ENCODE data around the gene TNNC1. TPM values are rescaled to one million over a fixed set of nuclear protein-coding genes. Genes with fewer than 3 reads are reported as not detected.

TNNC1 gene
- total RNA-seq, 1 donor from 2014 or later, result 9.4 TPM

DNA sequence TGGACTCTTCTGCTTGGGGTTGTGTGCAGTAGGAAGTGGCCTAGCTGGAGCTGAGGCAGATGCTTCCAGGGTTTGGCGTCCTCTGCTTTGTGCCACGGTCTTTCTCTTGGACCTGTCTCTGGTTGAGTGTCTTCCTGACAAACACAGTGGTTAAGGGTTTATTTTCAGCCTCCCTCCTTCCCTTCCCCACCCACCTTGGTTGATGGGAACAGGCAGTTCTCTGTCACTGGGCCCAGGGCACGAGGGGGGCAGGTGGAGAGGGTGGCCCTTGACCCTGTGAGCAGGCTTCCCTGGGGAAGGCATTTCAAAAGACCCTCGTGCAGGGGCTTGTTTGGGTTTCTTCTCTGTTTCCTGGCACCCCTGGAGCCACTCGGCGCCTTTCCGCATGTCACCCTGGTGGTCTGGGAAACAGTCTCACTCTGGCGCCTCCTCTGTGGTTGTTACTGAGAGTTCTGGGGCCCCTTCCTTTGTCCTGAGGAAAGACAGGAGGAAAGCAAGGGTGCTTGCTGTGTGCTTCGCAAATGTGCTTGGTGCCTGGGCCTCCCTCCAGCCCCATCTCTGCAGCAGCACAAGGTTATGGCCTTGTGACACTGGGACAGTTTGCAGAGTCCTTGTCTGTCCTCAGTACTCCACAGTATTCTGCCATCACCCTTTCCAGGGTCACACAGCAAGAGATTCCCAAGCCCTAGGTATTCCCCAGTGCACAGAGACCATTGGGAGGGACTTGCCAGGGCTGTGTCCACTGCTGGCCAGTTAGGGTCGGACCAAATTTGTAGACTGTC lies 31.0 kb upstream of the TNNC1 start:
- no peak for DNase-seq (ENCODE audit: low spot score)

DNA sequence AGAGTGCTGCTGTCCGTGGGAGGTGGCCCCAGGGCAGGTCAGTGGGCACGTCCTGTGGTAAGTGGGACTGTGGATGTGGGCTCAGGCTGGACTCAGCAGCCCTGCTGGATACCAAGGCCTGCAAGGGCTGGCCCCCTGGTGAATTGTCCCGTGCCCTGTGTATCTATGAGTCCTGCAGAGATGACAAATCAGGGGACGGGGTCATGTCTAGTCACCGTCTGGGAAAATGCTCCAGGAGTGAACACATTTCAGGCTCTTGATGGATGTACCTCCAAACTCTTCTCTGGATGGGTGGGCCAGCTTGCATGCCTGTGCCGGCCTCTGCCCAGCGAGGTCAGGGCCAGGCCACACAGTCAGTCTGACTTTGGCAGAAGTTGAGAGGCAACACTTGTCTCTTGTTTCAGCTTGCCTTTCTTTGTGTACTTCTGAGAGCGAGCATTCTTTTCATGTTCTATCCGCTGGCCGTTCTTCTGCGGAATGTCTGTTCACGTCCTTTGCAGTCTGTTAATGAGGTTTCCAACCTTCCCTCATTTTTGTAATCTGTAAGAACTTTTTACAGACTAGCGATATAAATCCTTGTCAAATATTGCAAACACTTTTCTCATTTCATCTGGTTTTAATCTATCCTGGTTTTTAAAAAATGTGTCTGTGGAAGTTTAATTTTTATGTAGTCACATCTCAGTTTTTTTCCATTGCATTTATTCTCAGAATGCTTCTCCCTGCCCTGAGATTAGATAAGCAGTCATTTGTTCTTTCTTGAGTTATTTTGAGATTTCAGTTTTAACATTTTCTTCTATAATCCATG lies 29.9 kb upstream of the TNNC1 start:
- DNase-seq (ENCODE audit: low spot score), result no peak

DNA sequence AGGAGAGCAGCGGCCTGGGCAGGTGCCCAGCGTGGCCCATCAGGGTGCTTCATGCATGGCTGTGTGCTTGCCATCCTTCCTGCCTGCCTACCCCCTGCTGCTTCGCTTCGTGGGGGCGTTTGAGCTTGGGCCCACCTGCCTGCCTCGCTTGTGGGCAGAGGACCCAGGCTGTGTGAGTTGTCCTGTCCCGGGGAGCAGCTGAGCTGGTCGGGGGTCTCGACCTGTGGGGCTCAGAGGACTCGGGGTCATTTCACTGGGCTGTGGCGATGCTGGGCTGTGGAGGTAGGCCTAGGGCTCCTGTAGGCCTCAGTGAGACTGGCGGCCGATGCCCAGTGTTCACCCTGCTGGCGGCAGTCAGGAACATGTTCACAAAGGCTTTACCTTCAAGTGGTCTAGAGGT lies 29.2 kb upstream of the TNNC1 start:
- DNase-seq (ENCODE audit: low spot score), result no peak

DNA sequence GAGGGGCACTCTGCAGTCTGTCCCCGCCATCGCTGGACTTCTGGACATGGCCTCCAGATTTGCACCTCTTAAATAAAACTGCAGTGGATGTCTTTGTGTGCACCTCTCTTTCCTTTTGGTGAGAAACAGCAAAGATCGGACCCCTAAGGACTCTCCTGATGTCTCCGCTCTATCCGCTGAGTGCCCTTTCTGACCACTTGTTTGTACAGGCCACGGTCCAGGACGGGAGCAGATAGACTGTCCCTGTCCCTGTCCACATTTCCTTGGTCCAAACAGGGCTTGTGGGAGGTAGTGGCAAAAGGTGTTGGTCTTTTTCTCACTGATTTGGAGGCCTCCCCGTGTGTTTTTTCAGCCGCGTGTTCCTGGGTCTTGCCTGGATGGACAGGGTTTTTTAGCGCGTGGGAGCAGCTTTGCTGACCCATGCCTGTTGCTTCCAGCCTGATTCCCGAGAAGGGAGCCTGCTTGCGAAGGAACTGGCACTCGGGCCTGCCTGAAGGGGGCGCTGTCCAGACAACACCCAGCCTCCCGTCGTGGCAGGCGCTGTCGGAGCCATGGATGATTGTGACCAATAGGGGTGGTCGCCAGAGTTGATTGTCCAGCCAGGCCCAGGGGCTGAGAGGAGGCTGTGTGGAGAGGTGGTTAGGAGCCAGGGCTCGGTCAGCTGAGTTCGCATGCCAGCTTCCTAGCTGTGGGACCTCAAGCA lies 28.1 kb upstream of the TNNC1 start:
- DNase-seq (ENCODE audit: low spot score), result no peak

DNA sequence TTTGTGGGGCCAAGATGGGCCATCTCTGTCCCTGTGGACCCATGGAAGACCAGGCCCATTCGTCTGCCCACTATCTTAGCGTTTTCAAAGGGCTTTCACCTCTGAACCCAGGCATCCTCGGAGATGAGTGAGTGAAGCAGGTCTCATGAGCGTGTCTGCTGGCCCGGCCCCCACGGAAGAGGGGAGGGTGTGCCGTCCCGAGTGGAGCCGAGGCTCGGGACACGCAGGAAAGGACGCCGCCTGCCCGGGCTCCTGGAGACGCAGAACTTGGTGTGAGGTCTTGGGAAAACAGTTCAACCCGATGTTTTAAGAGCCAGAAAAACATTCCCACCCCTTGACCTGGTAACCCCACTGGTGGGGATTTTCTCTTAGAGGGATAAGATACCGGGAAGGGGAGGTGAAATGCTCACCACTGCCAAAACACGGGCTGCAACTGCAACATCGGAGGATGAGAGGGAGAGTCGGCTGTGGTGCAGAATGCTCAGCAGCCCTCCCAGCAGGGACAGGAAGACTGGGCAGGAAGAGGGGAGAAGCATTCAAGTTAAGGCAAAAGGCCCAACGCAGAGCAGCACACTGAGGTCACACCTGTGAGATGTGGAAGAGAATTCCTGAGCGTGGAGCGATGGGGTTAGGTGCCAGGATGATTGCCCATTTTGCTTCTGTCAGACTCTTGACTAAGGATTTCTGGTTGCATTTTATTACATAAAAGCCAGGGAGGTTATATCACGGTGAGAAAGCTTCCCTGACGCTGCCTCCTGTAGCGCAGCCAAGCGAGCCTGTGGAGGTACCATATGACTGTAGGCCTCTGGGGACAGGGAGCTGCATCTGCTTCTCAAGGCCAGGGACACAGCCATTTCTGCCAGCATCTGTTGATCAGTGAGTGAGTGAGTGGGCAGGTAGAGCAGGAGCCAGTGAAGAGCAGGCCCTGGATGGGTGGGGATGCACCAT lies 27.2 kb upstream of the TNNC1 start:
- DNase-seq (ENCODE audit: low spot score), result no peak

DNA sequence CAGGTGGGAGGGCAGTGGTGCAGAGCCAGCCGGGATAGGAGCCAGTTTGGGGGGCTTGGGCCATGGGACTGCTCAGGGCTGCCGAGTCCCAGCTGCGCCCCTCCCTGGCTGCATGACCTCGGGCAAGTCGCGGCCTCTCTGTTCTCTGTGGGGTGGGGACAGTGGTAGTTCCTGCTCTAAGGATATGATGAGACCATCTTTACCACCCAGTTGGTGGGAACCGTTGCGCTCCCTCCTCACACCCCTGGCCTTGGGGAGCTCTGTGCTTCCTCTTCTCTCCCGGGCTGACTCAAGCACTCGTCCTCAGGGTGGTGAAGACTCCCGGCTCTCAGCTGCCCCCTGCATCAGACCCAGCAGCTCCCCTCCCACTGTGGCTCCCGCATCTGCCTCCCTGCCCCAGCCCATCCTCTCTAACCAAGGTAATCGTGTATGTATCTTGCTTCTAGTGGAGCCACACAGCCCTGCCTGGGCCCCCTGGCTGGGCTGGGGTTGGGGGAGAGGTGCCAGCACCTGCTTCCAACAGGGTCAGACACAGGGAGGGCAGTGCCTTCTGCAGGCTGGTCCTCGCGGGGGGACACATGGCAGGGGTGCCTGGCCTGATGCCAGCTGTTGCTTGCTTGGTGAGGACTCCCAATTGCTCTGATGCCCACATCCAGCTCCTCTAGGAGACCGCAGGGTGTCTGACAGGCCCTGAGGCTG lies 26.2 kb upstream of the TNNC1 start:
- DNase-seq (ENCODE audit: low spot score), result no peak

DNA sequence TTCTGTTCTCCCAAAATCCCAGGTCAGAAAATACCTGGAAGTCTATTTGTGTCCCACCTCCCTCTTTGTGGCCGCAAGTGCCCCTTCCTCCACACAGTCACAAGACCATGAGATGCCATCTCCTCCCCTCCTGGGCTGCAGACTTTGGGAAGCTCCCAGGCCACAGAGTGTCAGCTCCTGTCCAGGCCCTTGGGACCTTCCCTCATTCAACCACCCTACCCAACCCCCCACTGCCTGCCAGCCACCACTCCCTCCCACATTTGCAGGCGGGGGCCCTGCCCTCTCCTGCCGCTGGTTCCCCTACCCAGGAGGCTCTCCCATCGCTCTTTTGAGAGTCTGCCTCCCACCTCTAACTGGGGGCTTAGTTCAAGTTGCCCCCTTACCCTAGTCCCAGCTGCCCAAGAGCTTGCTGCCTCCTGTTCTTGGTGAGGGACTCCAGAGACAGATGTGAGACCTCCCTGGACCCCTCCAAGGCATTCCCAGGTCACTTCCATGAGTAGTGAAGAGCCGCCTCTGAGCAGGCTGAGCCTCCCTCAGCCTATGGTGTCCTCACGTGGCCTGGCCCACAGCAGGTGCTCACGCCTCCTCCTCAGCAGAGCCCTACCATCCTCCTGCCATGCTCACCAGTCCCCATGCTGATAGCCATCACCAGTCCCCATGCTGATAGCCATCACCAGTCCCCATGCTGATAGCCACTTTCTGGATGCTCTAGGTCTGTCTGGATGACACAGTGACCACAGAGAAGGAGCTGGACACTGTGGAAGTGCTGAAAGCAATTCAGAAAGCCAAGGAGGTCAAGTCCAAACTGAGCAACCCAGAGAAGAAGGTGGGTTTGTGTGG lies 25.4 kb upstream of the TNNC1 start:
- DNase-seq (ENCODE audit: low spot score), result no peak

DNA sequence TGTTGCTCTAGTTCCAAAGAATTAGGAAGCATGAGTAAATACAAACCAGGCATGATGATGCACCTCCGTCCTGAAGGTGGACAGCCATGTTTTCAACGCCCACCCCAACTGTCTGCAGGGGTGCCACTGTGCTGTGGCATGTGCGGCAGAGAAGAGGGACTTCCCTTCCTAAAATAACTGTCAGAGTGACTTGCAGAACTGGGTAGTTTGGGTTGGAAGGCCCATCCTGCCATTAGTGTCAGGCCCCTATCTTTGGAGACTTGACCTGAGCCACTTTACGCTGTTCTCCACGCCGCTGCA lies 23.9 kb upstream of the TNNC1 start:
- no peak for DNase-seq (ENCODE audit: low spot score)

DNA sequence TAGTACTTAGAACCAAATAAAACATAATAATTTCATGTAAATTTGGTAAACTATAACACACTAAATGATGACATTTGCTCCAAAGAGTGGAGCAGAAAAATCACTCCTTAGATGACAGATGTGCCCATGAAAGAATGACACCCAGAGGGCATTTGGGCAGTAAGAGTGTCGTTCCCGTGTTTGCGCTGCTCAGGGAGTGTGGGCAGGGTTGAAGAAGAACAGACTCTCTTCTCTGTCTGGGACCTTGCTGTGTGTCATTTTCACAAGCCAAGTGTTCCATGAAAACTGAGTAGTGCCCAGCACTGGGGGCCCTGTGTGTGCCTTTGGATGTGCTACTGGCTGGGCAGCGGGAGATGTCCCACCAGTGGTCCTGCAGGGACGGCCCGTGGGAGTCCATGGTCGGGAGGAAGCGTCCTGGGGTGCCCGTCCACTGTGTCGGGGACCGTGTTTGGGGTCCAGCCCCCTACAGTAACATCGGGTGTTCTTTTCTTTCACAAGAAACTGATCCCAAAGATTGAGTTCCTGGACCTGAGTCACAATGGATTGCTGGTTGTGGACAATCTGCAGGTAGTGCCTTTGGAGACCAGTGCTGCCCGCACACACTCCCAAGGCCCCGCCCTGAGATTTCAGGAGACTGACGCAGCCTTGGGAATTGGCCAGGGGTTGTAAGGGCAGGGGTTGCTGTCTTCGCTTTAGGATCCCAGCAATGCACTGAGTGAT lies 23.4 kb upstream of the TNNC1 start:
- DNase-seq (ENCODE audit: low spot score), result no peak

DNA sequence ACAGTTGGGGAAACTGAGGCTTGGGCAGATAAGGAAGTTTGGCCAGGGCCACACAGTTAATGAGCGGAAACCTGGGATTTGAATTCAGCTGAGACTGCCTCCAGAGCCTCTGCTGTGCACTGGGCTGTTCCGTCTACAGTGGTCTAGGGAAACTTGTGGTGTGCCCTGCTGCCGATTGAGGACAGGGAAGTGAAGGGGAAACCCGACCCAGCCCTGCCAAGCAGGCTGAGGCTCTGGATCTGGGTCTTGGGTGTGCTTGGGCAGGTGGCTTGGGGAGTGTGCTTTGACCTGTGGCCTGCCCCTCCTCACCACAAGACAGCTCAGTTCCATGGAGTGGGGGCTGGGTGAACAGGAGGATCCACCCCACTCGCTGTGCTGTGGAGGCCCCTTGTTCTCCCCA lies 19.2 kb upstream of the TNNC1 start:
- no peak for DNase-seq (ENCODE audit: low spot score)

DNA sequence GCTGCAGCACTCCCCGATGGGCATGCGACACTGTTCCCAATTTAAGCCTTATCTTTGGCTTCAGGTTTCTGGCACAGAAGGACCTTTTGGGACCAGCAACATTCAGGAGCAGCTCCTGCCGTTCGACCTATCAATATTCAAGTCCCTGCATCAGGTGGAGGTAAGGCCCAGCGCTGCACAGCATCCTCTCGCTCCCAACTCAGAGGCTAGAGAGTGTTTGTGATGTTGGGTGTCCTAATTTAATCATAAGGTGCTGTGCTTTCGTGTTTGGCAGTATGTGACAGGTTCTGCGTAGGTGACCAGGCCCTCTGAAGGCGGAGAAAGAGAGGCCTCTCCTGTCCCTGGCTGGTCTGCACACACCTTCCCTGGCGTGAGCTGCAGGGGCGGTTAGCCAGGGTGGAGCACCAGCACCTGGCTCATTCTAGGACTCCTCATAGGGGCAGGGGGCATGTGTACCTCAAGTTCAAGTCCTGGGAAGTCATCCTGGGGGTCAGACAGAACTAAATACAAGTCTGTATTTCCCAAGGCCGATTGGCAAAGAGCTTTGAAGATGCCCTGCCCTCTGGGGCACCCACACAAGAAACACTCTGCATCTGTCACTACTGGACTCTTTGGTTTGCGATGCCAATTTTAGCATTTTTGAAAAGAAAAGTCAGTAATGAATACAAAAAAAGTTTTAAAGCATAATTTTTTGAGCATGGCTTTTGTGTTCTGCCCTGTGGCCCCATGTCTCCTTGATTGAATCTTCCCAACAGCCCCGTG lies 18.6 kb upstream of the TNNC1 start:
- no peak for DNase-seq (ENCODE audit: low spot score)

DNA sequence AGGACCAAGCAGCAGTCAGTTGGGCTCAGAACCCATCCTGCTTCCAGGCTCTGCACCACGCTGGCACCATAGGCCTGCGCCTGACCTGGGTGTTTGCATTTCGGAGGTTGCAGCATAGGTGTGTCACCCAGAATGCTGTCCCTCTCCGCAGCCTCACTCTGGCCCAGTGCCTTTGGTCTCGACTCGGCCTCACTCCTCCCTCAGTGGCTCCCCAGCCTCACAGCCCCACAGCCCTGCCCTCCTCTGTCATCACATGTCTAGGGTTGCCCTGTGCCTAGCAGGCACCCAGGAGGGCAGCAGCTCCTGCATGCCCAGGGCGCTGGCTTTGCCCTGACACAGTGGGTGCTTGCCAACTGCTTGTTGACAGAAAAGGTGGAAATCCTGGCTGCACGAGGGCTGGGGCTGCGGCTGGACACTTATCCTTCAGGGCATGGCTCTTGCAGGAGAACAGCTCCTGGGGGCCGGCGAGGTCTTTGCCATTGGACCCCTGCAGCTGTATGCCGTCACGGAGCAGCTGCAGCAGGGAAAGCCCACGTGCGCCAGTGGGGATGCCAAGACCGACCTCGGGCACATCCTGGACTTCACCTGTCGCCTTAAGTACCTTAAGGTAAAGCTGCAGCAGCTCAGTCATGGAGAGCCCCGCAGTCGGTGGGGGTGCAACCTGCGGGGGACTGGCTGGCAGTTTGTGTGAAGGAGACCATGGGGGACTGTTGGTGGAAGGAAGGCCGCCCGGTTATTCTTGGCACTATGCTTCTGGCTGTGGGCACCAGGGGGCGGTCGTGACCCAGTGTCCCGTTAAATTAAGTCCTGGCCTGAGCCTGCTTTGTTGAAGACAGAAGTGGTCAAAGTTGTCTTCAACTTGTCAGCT lies 17.8 kb upstream of the TNNC1 start:
- peak; percentile 75 for DNase-seq (ENCODE audit: low spot score)

DNA sequence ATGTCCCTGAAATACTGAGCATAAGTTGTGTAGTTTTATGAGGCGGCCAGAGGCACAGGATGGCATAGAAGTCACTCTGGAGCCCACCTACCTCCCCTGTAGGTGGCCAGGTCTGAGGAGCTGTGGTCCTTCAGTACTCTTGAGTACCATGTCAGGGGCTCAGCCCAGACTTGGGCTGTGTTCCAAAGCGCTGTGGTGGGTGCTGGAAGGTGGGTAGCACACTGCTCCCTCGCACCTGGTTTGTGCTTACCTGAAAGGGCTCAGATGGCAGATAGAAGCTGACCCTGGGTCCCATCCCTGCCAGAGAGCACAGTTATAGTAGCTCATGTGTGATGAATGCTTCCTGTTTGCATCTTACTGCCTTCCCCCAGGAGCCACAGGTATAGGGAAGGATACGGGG lies 17.1 kb upstream of the TNNC1 start:
- DNase-seq (ENCODE audit: low spot score), result no peak

DNA sequence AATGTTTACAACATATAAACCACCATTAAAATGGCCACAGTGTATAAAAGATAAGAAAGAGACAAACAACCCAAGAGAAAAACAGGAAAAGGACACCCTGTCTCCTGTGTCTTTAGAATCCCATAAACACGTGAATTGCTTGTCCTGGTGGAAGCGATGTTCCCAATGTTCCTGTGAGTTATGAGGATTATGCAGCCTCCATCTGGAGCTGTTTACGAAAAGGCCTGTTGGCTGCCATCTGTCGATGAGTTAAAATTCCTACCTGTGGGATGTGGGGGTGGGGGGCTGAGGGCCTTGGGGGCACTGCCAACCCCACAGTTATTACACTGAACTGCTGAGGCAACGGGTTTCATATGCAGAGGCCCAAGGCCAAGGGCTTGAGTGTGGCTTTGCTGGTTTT lies 15.2 kb upstream of the TNNC1 start:
- DNase-seq (ENCODE audit: low spot score), result no peak

DNA sequence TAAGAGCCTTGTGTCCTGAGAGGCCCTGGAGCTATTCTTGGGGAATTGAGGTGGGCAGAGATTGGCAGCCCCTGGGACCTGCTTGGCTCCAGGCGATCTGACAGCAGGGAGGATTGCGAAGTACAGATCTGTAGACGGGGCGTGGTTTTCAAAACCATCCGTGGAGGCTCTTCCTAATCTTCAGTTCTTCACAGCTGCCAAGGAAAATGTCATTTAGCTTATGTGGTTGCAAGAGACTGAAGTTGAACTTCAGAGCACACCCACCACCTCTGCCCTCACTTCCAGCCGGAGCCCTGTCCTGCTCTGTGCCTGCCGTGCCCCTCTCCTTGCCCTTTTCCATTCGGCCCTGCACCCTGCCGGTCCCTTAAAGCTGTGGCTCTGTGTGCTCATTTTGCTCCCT lies 14.5 kb upstream of the TNNC1 start:
- no peak for DNase-seq (ENCODE audit: low spot score)

DNA sequence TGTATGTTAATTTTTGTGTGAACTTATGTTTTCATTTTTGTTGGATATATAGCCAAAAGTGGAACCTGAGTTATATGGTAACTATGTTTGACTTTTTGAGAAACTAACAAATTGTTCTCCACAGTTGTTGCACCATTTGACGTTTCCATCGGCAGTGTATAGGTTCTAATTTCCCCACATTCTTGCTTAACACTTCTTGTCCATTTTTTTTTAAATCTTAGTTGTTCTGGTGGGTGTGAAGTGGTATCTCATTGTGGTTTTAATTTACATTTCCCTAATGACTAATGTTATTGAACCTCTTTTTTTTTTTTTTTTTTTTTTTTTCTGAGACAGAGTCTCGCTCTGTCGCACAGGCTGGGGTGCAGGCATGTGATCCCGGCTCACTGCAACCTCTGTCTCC lies 9.6 kb upstream of the TNNC1 start:
- no peak for DNase-seq (ENCODE audit: low spot score)

DNA sequence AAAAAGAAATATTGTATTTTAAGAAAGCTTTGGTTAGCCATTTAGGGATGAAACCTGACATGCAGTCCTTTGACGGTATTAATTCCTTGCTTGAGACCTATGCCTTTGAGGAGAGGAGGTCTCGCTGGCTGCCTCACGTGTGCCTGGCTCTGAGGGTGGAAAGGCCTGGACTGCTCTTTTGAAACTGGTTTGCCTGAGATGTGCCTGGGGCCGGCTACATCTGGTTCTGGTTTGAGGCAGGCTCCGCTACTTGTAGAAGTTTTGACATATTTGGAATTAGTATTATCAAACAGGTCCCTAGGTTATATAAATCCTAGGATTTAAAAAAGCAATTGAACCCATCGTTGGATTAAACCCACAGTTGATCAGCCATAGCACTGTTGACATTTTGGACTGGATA lies 8.0 kb upstream of the TNNC1 start:
- DNase-seq (ENCODE audit: low spot score), result no peak
